ENCODE data around the gene RPL3.

Gene RPL3

DNA sequence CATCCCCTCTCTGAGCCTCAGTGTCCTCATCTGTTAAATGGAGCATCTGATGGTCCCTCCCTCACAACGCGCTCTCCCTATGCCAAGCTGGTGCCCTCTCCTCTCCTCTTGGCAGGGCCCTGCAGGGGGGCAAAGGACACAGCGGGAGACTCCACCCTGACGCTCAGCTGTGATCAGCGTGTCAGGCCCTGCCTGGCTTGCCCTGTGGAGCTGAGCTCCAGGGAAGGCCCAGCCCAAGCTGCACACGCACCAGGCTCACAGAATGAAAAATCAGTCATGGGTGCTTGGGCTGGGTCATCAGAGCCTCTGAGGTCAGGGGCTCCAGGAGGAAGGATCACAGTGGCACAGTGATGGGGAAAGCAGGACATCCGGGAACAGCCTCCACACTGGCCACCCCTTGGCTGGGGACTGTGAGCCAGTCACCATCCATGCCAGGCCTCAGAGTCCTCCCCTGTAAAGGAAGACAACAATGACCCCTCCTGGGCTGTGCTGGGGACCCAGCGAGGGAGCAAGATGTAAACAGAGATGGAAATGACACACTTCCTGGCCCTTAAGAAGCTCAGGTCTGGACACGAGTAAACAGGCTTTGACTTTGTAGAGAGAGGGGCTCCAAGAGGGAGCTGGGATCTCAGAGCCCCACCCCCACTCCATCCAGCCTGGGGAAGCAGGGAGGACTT, 36.6 kb downstream of the RPL3 start:
- DNase-seq (ENCODE audit: low spot score), result no peak

- DNase-seq (ENCODE audit: low spot score), result no peak
These were observed 38.3 kb downstream of the RPL3 start for GRCh38 chr22:39281126-39281525.

DNA sequence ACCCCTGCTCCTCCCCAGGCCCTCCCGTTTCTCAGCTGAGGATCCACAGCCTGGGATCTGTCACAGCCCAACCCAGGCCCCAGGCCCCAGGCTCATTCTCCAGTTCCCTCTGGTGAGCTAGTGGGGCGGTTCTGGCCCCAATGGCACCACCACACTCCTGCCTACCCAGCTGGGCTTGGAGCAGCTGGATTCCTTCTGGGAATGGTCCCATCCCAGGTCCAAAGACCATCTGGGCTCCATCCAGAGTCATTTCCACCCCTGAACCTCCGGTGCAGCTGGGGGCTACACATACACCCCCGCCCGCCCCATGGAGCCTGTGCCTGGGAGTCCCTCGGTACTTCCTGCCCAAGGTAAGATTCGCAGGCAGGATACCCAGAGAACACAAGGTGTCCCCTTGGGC, 39.2 kb downstream of the RPL3 start:
- DNase-seq (ENCODE audit: low spot score), result no peak

- DNase-seq (ENCODE audit: low spot score), result no peak
These were observed 40.1 kb downstream of the RPL3 start for GRCh38 chr22:39279170-39279850.

DNA sequence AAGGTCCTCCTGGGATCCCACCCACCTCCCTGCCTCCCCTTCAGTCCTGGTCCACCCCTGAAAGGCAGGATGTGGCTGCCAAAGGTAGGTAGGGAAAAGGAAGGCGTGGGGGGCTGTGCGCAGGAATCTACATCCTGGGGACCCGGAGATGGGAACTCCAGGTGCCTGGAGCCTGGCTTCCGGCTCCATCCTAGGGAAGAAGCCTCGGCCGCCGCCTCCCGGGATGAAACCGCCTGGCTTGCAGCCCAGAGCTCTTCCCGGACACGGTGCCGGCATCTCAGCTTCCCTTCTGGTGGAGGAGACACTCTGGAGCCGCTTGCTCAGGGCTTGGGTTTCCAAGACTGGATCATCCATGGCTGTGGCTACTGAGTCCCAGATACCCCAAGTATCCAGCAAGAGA, 41.4 kb downstream of the RPL3 start:
- no peak for DNase-seq (ENCODE audit: low spot score)

DNA sequence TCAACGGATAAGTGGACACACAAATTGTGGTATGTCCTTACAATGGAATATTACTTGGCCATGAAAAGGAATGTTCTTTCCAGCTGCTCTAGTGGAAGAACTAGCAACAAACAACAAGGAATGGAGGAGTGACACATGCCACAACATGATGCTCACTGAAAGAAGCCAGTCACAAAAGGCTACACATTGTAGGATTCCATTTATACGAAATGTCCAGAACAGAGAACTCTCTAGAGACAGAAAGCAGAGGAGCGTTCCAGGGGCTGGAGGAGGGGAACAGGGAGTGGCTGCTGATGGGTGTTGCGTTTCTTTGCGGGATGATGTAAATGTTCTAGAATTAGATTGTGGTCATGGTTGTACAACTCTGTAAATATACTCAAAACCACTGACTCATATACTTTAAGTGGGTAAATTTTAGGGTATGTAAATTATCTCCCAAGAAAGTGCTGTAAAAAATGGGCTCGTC, 42.2 kb downstream of the RPL3 start:
- no peak for DNase-seq (ENCODE audit: low spot score)

GRCh38 chr22:39276440-39277141, 42.8 kb downstream of the RPL3 start:
- DNase-seq (ENCODE audit: low spot score), result no peak

- DNase-seq (ENCODE audit: low spot score), result no peak
These were observed 43.5 kb downstream of the RPL3 start for GRCh38 chr22:39275814-39276439.

- no peak for DNase-seq (ENCODE audit: low spot score)
These were observed 45.2 kb downstream of the RPL3 start for GRCh38 chr22:39273950-39274887.

DNA sequence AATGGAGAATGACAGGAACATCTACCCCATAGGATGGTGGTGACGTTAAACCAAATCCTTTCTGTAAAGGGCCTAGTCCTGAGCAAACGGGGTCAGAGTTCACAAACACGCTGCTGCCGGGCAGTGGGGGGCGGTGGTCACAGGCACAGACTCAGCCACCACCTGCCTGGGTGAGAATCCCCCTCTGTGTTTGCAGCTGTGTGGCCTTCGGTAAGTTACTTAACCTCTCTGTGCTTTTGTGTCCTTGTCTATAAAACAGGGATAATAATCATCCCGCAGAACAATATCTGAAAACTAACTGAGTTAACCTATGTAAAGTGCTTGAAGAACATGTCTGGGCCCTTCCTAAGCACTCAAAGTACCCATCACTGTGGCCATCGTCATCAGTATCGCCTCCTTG, 48.6 kb downstream of the RPL3 start:
- DNase-seq (ENCODE audit: low spot score), result no peak

DNA sequence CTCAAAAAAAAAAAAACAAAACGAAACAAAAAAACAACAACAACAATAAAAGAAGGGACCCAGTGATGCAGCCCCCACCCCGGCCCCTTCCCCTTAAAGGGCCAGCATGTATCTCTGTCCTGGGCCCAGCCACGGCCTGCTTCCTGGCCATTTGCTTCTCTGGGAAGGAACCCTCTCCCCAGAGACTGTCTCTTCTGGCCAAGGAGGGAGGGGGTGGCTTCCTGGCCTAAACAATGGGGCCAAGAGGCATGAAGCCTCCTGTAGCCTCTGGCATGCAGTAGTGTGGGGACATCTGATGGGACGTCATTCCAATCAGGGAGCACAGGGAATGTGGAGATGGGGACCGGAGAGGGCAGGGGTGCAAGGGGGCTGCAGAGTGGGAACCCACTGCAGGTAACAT, 49.1 kb downstream of the RPL3 start:
- no peak for DNase-seq (ENCODE audit: low spot score)

- no peak for DNase-seq (ENCODE audit: low spot score)
These were observed 50.2 kb downstream of the RPL3 start for GRCh38 chr22:39269095-39269790.

GRCh38 chr22:39268645-39269044, 50.8 kb downstream of the RPL3 start:
- no peak for DNase-seq (ENCODE audit: low spot score)

DNA sequence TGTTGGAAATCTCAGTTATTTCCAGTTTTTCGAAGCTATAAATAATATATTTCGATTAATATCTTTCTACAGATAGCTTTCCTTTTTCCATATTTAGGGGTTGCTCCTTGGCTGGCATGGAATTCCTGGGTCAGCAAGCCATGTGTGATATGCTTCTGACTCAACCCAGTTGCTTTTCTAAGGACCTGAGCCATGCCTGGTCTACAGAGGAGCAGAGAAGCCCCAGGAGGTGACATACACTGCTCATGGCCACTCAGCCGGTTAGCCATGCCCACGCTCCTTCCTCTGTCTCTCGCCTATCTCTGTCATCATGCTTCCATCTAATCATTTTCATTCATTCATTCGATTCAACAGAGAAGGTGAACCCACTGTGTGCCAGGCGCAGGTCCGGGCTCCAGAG, 51.4 kb downstream of the RPL3 start:
- DNase-seq (ENCODE audit: low spot score), result no peak

DNA sequence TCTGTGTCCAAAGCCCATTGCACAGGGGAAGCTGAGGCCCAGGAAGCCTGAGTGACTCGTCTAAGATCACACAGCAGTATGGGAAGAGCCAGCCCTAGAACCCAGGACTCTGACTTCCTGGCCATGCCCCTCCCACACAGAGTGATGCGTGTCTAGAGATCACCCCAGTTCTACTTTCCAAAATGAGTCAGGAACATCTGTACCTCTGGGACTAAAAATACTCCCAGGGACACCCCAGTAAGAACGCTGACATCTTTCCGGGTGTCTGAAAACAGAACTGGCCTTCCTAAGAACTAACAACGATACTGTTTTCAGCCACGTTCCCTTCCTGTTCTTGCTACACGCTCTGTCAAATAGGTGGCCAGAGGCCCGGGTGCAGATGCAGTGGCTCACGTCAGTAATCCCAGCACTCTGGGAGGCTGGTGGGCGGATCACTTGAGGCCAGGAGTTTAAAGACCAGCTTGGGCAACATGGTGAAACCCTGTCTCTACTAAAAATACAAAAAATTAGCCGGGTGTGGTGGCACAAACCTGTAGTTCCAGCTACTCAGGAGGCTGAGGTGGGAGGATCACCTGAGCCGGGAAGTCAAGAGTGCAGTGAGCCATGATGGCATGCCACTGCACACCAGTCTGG, 52.9 kb downstream of the RPL3 start:
- DNase-seq (ENCODE audit: low spot score), result no peak

GRCh38 chr22:39265143-39265886, 54.1 kb downstream of the RPL3 start:
- no peak for DNase-seq (ENCODE audit: low spot score)

GRCh38 chr22:39264349-39265038, 54.9 kb downstream of the RPL3 start:
- DNase-seq (ENCODE audit: low spot score), result no peak

GRCh38 chr22:39263626-39264348, 55.6 kb downstream of the RPL3 start:
- DNase-seq (ENCODE audit: low spot score), result no peak
